Tibial nerve (tissue), 4 donors: Measurements from ENCODE around the gene SDCCAG8. TPM values are rescaled to one million over a fixed set of nuclear protein-coding genes. Genes with fewer than 3 reads are reported as not detected.

Source experiments
- DNase-seq, 2 donors: peaks; one replicate each; pipeline ENCODE4 v3.0.0-alpha.2; 2019; ENCODE audit warnings: low spot score in 2 of 2
- H3K27ac ChIP-seq, 4 donors: fragments of 200-600 bp; sonication (generic) in 3 of 4; one replicate each; pipeline ENCODE4 v1.5.1; 2017 to 2019; ENCODE audit warnings: mild to moderate bottlenecking in 1 of 4
- H3K27me3 ChIP-seq, 2 donors: fragments of 200-600 bp; sonication (generic) in 1 of 2; one replicate each; pipeline versions ENCODE4 v1.5.1 to v1.6.0; 2017 to 2019
- H3K36me3 ChIP-seq, 3 donors: fragments of 200-600 bp; sonication (generic); one replicate each; pipeline ENCODE4 v1.5.1; 2018 to 2019
- H3K4me1 ChIP-seq, 4 donors: fragments of 200-600 bp; sonication (generic) in 3 of 4; one replicate each; pipeline ENCODE4 v1.5.1; 2017 to 2019
- H3K4me3 ChIP-seq, 4 donors: fragments of 200-600 bp; sonication (generic) in 3 of 4; one replicate each; pipeline ENCODE4 v1.5.1; 2017 to 2019; ENCODE audit warnings: mild to moderate bottlenecking in 1 of 4, moderate library complexity in 1 of 4
- H3K9me3 ChIP-seq, 4 donors: fragments of 200-600 bp; sonication (generic) in 3 of 4; one replicate each; pipeline ENCODE4 v1.5.1; 2017 to 2019
- CTCF ChIP-seq, 5 experiments: fragments of 200-600 bp in 3 of 5; fragments of 450-650 bp in 2 of 5; sonication (generic) in 3 of 5; IDR thresholded peaks; one replicate each; pipeline ENCODE4 v1.5.1; 2016 to 2019; ENCODE audit warnings: antibody characterized with exemption in 5 of 5, mild to moderate bottlenecking in 3 of 5, moderate library complexity in 2 of 5
- EP300 ChIP-seq, 2 donors: sonication (generic); formaldehyde crosslinking; IDR thresholded peaks; one replicate each; pipeline ENCODE4 v1.6.1; 2017; ENCODE audit warnings: antibody characterized with exemption in 2 of 2, mild to moderate bottlenecking in 1 of 2
- POLR2A ChIP-seq, 2 donors: fragments of 450-650 bp; IDR thresholded peaks; one replicate each; pipeline ENCODE4 v1.6.1; 2017; ENCODE audit warnings: antibody characterized with exemption in 2 of 2, mild to moderate bottlenecking in 2 of 2, moderate library complexity in 2 of 2
- WGBS, 2 donors: methylation state at CpG; one replicate each; pipeline ENCODE4 v1.1.5; 2018; 5-methylcytosine and 5-hydroxymethylcytosine counted together
- total RNA-seq, 4 donors: library from RNA; depleted of rRNA; stranded (reverse); fragments of >200 nt; gene quantifications; one replicate each; pipeline ENCODE4 v1.1.0, GENCODE V29; 2016

SDCCAG8 gene
- total RNA-seq, 4 donors from 2014 or later = 39.0 to 86.5 (median 56.0) TPM

GRCh38 chr1:243411472-243411871, 155.6 kb downstream of the SDCCAG8 start:
- no peaks in the 10 kb centered on the region for H3K4me1 ChIP-seq
- 68 to 70% methylated on average over 5 of the region's 5 CpGs for WGBS, 2 donors
- DNase-seq = no peak
- no peak overlapping the region for H3K27ac ChIP-seq
- TF ChIP-seq EP300 (IDR thresholded peaks at IDR 0.05) (no peak), CTCF (IDR thresholded peaks at IDR 0.05) (no peak), POLR2A (IDR thresholded peaks at IDR 0.05) (no peak)
- H3K9me3 ChIP-seq = no peaks in the 10 kb centered on the region
- H3K27me3 ChIP-seq = no peaks in the 10 kb centered on the region
- no peak overlapping the region for H3K4me3 ChIP-seq
- peaks cover 0 to 24% (median 5%) of the 10 kb centered on the region in 3 donors for H3K36me3 ChIP-seq

GRCh38 chr1:243413431-243414151, 157.8 kb downstream of the SDCCAG8 start:
- no peak for TF ChIP-seq EP300 (IDR thresholded peaks at IDR 0.05)
- TF ChIP-seq POLR2A (IDR thresholded peaks at IDR 0.05) = no peak
- no peak for TF ChIP-seq CTCF (IDR thresholded peaks at IDR 0.05)
- Histone ChIP-seq H3K4me1 (no peaks in the 10 kb centered on the region), H3K4me3 (no peak overlapping the region), H3K27me3 (no peaks in the 10 kb centered on the region), H3K9me3 (no peaks in the 10 kb centered on the region), H3K27ac (no peak overlapping the region), H3K36me3 (peaks cover 0 to 29% (median 5%) of the 10 kb centered on the region in 3 donors)
- no peak for DNase-seq
- 78 to 81% methylated on average over 8 of the region's 8 CpGs for WGBS, 2 donors

GRCh38 chr1:243414152-243414494, 158.3 kb downstream of the SDCCAG8 start:
- TF ChIP-seq POLR2A (IDR thresholded peaks at IDR 0.05) (no peak), CTCF (IDR thresholded peaks at IDR 0.05) (no peak), EP300 (IDR thresholded peaks at IDR 0.05) (no peak)
- no peaks in the 10 kb centered on the region for H3K4me1 ChIP-seq
- H3K27me3 ChIP-seq = no peaks in the 10 kb centered on the region
- no peak for DNase-seq
- H3K27ac ChIP-seq = no peak overlapping the region
- no peak overlapping the region for H3K4me3 ChIP-seq
- 93 to 96% methylated on average over 6 of the region's 6 CpGs for WGBS, 2 donors
- peaks cover 0 to 34% (median 5%) of the 10 kb centered on the region in 3 donors for H3K36me3 ChIP-seq
- H3K9me3 ChIP-seq = no peaks in the 10 kb centered on the region

GRCh38 chr1:243415663-243416408, 160.0 kb downstream of the SDCCAG8 start:
- Histone ChIP-seq H3K4me1 (no peaks in the 10 kb centered on the region), H3K27me3 (no peaks in the 10 kb centered on the region), H3K27ac (no peak overlapping the region), H3K4me3 (no peak overlapping the region), H3K9me3 (no peaks in the 10 kb centered on the region), H3K36me3 (peaks cover 0 to 35% (median 5%) of the 10 kb centered on the region in 3 donors)
- DNase-seq = no peak
- 87% methylated on average over 9 of the region's 9 CpGs for WGBS, 2 donors
- TF ChIP-seq POLR2A (IDR thresholded peaks at IDR 0.05) = no peak
- TF ChIP-seq CTCF (IDR thresholded peaks at IDR 0.05) = no peak
- no peak for TF ChIP-seq EP300 (IDR thresholded peaks at IDR 0.05)

GRCh38 chr1:243416495-243416894, 160.7 kb downstream of the SDCCAG8 start:
- H3K27ac ChIP-seq = no peak overlapping the region
- H3K27me3 ChIP-seq = no peaks in the 10 kb centered on the region
- no peak overlapping the region for H3K4me3 ChIP-seq
- no peak for DNase-seq
- H3K36me3 ChIP-seq = peaks cover 0 to 35% (median 5%) of the 10 kb centered on the region in 3 donors
- TF ChIP-seq EP300 (IDR thresholded peaks at IDR 0.05) (no peak), CTCF (IDR thresholded peaks at IDR 0.05) (no peak), POLR2A (IDR thresholded peaks at IDR 0.05) (no peak)
- no peaks in the 10 kb centered on the region for H3K4me1 ChIP-seq
- no peaks in the 10 kb centered on the region for H3K9me3 ChIP-seq
